Measurements from ENCODE around the gene COL10A1. TPM values are rescaled to one million over a fixed set of nuclear protein-coding genes. Genes with fewer than 3 reads are reported as not detected.

Gene COL10A1
- total and polyA plus RNA-seq, 3 donors from 2014 or later: 0.06 to 0.34 (median 0.16) TPM

DNA sequence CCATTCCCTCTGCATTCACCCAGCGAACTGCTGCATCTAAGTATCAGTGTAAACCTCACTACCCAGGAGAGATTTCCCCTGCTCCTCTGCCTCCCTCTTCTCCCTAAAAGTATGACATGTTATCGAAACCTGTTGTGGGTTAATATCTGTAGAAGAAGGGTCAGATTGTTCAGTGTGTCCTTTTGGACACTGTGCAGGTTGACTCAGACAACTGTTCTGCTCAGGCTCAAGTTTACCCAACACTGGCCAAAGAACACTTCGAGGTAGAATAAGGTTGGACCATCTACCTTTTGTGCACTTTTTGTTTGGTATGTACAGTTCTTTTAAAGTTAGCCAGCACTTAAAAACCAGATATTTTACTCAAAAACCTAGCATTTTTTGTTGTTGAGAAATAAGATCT, 20.7 kb downstream of the COL10A1 start:
- H3K27me3 ChIP-seq: no peaks in the 10 kb centered on the region
- peaks cover 12% of the 10 kb centered on the region for H3K4me1 ChIP-seq
- H3K36me3 ChIP-seq (ENCODE audit: low read depth, missing control alignments): no peaks in the 10 kb centered on the region
- no peak overlapping the region for H3K27ac ChIP-seq
- no peaks in the 10 kb centered on the region for H3K9me3 ChIP-seq
- intact Hi-C loops (cut with DNase I; ENCODE audit: low total_unique reads): no loop called here
- no peak for DNase-seq
- WGBS, 2 donors: 72 to 88% methylated on average over 3 of the region's 3 CpGs
- no peak overlapping the region for H3K4me3 ChIP-seq
- TF ChIP-seq, protein P1, sequence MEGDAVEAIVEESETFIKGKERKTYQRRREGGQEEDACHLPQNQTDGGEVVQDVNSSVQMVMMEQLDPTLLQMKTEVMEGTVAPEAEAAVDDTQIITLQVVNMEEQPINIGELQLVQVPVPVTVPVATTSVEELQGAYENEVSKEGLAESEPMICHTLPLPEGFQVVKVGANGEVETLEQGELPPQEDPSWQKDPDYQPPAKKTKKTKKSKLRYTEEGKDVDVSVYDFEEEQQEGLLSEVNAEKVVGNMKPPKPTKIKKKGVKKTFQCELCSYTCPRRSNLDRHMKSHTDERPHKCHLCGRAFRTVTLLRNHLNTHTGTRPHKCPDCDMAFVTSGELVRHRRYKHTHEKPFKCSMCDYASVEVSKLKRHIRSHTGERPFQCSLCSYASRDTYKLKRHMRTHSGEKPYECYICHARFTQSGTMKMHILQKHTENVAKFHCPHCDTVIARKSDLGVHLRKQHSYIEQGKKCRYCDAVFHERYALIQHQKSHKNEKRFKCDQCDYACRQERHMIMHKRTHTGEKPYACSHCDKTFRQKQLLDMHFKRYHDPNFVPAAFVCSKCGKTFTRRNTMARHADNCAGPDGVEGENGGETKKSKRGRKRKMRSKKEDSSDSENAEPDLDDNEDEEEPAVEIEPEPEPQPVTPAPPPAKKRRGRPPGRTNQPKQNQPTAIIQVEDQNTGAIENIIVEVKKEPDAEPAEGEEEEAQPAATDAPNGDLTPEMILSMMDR (IDR thresholded peaks at IDR 0.05): no peak
- no peak for TF ChIP-seq POLR2A (IDR thresholded peaks at IDR 0.05)

DNA sequence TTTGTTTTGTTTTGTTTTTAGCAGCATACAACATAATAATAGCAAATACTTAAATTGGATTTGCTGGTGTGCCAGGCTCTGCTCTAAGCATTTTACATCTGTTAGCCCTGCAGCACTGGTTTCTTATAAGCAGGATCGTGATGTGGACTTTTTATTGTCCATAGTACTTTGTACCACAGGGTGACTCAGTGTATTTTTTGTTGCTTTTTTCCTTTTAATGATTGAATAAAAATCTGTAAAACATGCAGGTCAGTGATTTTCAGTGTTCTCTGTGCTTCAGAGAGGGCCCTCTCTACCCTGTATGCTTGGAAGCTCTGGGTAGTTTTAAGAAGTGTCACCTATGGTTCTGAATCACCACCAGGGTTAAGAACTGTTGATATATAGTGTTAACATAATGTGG, 21.3 kb downstream of the COL10A1 start:
- Histone ChIP-seq H3K4me3 (no peak overlapping the region), H3K4me1 (peaks cover 12% of the 10 kb centered on the region), H3K36me3 (ENCODE audit: low read depth, missing control alignments) (no peaks in the 10 kb centered on the region), H3K27ac (no peak overlapping the region), H3K9me3 (no peaks in the 10 kb centered on the region), H3K27me3 (no peaks in the 10 kb centered on the region)
- no peak for DNase-seq
- 93 to 94% methylated on average over 1 of the region's 1 CpG for WGBS, 2 donors
- TF ChIP-seq, protein P1 (IDR thresholded peaks at IDR 0.05): no peak
- no peak for TF ChIP-seq POLR2A (IDR thresholded peaks at IDR 0.05)
- intact Hi-C loops (cut with DNase I; ENCODE audit: low total_unique reads): no loop called here

DNA sequence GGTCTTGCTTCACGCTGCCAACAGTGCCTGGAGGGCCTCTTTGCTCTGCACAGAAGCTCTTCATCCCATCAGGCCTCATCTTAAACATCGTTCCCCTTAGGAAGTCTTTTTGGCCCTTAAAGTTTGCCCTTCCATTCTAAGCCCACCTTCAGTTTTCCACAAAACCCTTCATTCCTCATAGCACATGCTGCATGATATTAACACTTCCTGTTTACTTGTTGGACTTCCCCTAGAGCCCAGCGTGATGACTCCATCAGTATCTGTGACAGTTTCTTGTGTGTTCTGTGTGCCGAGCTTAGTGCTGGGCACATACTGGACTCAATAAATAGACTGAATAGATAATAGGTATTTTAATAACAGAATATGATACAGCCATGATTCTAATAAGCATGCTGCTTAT, 23.1 kb downstream of the COL10A1 start:
- no peak overlapping the region for H3K27ac ChIP-seq
- intact Hi-C loops (cut with DNase I; ENCODE audit: low total_unique reads): no loop called here
- TF ChIP-seq, protein P1 (IDR thresholded peaks at IDR 0.05): no peak
- no peak for TF ChIP-seq POLR2A (IDR thresholded peaks at IDR 0.05)
- no peaks in the 10 kb centered on the region for H3K27me3 ChIP-seq
- no peak for DNase-seq
- no peaks in the 10 kb centered on the region for H3K36me3 ChIP-seq (ENCODE audit: low read depth, missing control alignments)
- H3K9me3 ChIP-seq: no peaks in the 10 kb centered on the region
- WGBS, 2 donors: 70 to 82% methylated on average over 4 of the region's 4 CpGs
- H3K4me1 ChIP-seq: peaks cover 16% of the 10 kb centered on the region
- H3K4me3 ChIP-seq: no peak overlapping the region

DNA sequence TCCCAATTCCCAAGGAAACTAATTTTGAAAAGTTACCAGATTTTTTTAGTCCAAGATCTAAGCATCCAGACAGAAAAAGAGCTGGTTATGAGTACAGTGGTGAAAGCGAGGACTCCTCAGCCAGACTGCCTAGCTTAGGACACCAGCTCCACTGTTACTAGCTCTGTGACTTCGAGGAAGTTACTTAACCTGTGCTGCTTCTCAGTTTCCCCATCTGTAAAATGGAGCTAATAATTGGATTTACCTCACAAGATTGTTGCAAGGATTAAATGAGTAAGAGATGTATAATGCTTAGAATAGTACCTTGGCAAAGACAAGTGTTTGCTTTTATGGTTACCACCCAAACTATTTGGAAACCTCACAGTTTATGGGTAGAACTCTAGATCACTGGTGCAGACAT, 24.1 kb downstream of the COL10A1 start:
- no peaks in the 10 kb centered on the region for H3K9me3 ChIP-seq
- intact Hi-C loops (cut with DNase I; ENCODE audit: low total_unique reads): no loop called here

DNA sequence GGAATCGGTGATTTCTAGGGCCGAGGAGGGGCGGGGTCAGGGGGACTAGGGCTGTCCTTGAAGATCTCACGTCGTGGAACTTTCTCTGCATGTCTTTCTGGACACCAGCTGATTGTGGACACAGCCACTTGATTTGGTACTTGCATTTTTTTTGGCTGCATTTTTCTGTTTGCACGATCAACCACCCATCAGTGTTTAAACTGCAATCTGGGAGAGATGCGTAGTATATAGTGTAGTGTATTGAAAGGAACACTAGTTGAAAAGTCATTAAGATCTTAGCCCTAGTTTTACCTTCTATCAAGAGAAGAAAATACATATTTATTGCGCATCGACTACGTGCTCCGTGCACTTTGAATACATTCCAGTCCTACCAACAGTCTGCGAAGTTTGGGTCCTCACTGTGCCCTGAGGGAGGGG, 24.6 kb downstream of the COL10A1 start:
- H3K4me1 ChIP-seq: peaks cover 16% of the 10 kb centered on the region
- H3K27me3 ChIP-seq: no peaks in the 10 kb centered on the region
- H3K4me3 ChIP-seq: peak overlapping the region; percentile 87 to 97
- peak overlapping the region; percentile 97 for H3K27ac ChIP-seq
- WGBS, 2 donors: 1 to 2% methylated on average over 8 to 12 of the region's 12 CpGs
- intact Hi-C loops (cut with DNase I; ENCODE audit: low total_unique reads): no loop called here
- H3K36me3 ChIP-seq (ENCODE audit: low read depth, missing control alignments): no peaks in the 10 kb centered on the region
- DNase-seq: peak; percentile 91
- no peak for TF ChIP-seq POLR2A (IDR thresholded peaks at IDR 0.05)
- TF ChIP-seq, protein P1 (IDR thresholded peaks at IDR 0.05): no peak
- no peaks in the 10 kb centered on the region for H3K9me3 ChIP-seq

More for the DNA sequence above, 24.1 kb downstream of the COL10A1 start:
- peaks cover 16% of the 10 kb centered on the region for H3K4me1 ChIP-seq
- no peak for DNase-seq
- no peaks in the 10 kb centered on the region for H3K27me3 ChIP-seq
- TF ChIP-seq POLR2A (IDR thresholded peaks at IDR 0.05): no peak
- TF ChIP-seq, protein P1 (IDR thresholded peaks at IDR 0.05): no peak
- peak overlapping the region; percentile 87 to 97 for H3K4me3 ChIP-seq
- H3K27ac ChIP-seq: peak overlapping the region; percentile 97
- WGBS, 2 donors: 37 to 53% methylated on average over 2 of the region's 2 CpGs
- no peaks in the 10 kb centered on the region for H3K36me3 ChIP-seq (ENCODE audit: low read depth, missing control alignments)
